HCT116 (cell line): Measurements from ENCODE around the gene NENF.

Source experiments
- EZH2 ChIP-seq: fragments of 200-600 bp; sonication (generic); IDR thresholded peaks from 2 replicates; pipeline ENCODE4 v1.6.1; 2017; ENCODE audit warnings: antibody characterized with exemption, mixed run types
- POLR2AphosphoS5 ChIP-seq: IDR thresholded peaks from 2 replicates; pipeline ENCODE4 v1.6.1; 2011; ENCODE audit warnings: mild to moderate bottlenecking, low read depth, low read length, moderate library complexity
- TF ChIP-seq, protein P1 (sequence below), 3 experiments: fragments of 200-600 bp in 1 of 3; sonication (generic) in 1 of 3; IDR thresholded peaks in 2 of 3; conservative IDR thresholded peaks in 1 of 3; 2 replicates each; pipeline ENCODE4 v1.5.1; 2012 to 2017; ENCODE audit warnings: low read depth in 2 of 3, low read length in 2 of 3, antibody characterized with exemption in 1 of 3, borderline replicate concordance in 1 of 3, control low read depth in 1 of 3, mild to moderate bottlenecking in 1 of 3, mixed read lengths in 1 of 3, mixed run types in 1 of 3, moderate library complexity in 1 of 3; ENCODE audit not compliant: insufficient read depth in 1 of 3
- TF ChIP-seq, protein P2 (sequence below): IDR thresholded peaks from 2 replicates; pipeline ENCODE4 v1.6.1; 2012

DNA sequence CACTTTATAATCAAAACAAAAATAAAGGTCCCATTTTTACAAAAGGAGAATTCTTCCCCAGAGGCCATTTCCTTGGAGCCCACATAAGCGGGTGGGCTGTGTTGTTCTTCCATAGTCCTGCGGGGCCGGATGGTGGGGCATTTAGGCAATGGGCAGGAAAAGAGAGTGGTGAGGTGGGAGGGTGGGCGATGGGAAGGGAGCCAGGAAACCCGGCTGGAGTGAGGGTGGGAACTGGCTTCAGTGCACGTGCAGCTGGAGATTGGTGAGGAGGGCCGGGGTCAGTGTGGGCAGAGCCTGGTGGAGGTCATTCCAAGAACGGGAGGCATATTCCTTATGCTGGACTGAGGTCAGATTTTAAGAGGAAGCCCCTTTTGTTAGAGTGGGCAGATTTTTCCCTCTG, 13.6 kb downstream of the NENF start:
- TF ChIP-seq, protein P1, sequence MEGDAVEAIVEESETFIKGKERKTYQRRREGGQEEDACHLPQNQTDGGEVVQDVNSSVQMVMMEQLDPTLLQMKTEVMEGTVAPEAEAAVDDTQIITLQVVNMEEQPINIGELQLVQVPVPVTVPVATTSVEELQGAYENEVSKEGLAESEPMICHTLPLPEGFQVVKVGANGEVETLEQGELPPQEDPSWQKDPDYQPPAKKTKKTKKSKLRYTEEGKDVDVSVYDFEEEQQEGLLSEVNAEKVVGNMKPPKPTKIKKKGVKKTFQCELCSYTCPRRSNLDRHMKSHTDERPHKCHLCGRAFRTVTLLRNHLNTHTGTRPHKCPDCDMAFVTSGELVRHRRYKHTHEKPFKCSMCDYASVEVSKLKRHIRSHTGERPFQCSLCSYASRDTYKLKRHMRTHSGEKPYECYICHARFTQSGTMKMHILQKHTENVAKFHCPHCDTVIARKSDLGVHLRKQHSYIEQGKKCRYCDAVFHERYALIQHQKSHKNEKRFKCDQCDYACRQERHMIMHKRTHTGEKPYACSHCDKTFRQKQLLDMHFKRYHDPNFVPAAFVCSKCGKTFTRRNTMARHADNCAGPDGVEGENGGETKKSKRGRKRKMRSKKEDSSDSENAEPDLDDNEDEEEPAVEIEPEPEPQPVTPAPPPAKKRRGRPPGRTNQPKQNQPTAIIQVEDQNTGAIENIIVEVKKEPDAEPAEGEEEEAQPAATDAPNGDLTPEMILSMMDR (IDR thresholded peaks at IDR 0.05 in 2 of 3, conservative IDR thresholded peaks at IDR 0.05 in 1 of 3; ENCODE audit: borderline replicate concordance in 1 of 3, insufficient read depth in 1 of 3, low read depth in 2 of 3, low read length in 2 of 3), result no peak
- TF ChIP-seq, protein P2, sequence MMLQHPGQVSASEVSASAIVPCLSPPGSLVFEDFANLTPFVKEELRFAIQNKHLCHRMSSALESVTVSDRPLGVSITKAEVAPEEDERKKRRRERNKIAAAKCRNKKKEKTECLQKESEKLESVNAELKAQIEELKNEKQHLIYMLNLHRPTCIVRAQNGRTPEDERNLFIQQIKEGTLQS, result no peak
- no peak for TF ChIP-seq POLR2AphosphoS5
- no peak for TF ChIP-seq EZH2
